H9 (cell line): ENCODE data around the gene TBC1D4. TPM values are rescaled to one million over a fixed set of nuclear protein-coding genes. Genes with fewer than 3 reads are reported as not detected.

Experiments
- DNase-seq: peaks from one replicate; pipeline ENCODE4 v3.0.0-alpha.2; 2017
- H2AFZ ChIP-seq: one replicate; pipeline ENCODE4 v1.6.1; 2013; ENCODE audit warnings: mild to moderate bottlenecking, low read length, control low read depth, moderate library complexity
- H2AK5ac ChIP-seq: 2 replicates; pipeline ENCODE4 v1.6.1; 2013; ENCODE audit warnings: low read length, control low read depth, mixed read lengths; ENCODE audit not compliant: insufficient read length
- H2BK120ac ChIP-seq: one replicate; pipeline ENCODE4 v1.6.1; 2013; ENCODE audit warnings: low read depth, mild to moderate bottlenecking, low read length, control low read depth, inconsistent platforms; ENCODE audit not compliant: poor library complexity, severe bottlenecking
- H2BK12ac ChIP-seq: 2 replicates; pipeline ENCODE4 v1.6.1; 2013; ENCODE audit warnings: low read length, control low read depth, mixed read lengths, low read depth; ENCODE audit not compliant: insufficient read length
- H2BK15ac ChIP-seq: 2 replicates; pipeline ENCODE4 v1.6.1; 2013; ENCODE audit warnings: low read depth, low read length, control low read depth
- H2BK20ac ChIP-seq: one replicate; pipeline ENCODE4 v1.6.1; 2013; ENCODE audit warnings: low read depth, mild to moderate bottlenecking, low read length, control low read depth, inconsistent platforms; ENCODE audit not compliant: poor library complexity, severe bottlenecking
- H2BK5ac ChIP-seq: 2 replicates; pipeline ENCODE4 v1.6.1; 2013; ENCODE audit warnings: low read length, control low read depth, mixed read lengths; ENCODE audit not compliant: insufficient read length
- H3K14ac ChIP-seq: 2 replicates; pipeline ENCODE4 v1.6.1; 2013; ENCODE audit warnings: low read length, control low read depth; ENCODE audit not compliant: insufficient read depth
- H3K18ac ChIP-seq: 2 replicates; pipeline ENCODE4 v1.6.1; 2013; ENCODE audit warnings: low read depth, mild to moderate bottlenecking, mixed read lengths, low read length, control low read depth; ENCODE audit not compliant: insufficient read length
- H3K23ac ChIP-seq: 2 replicates; pipeline ENCODE4 v1.6.1; 2013; ENCODE audit warnings: low read length, control low read depth, mixed read lengths, low read depth; ENCODE audit not compliant: insufficient read length
- H3K23me2 ChIP-seq: 2 replicates; pipeline ENCODE4 v1.6.1; 2013; ENCODE audit warnings: low read depth, mild to moderate bottlenecking, mixed read lengths, low read length, control low read depth; ENCODE audit not compliant: insufficient read length, poor library complexity, severe bottlenecking
- H3K27ac ChIP-seq: 2 replicates; pipeline ENCODE4 v1.5.1; 2013; ENCODE audit warnings: low read length, control low read depth, mixed read lengths, low read depth; ENCODE audit not compliant: insufficient read length
- H3K27me3 ChIP-seq: 2 replicates; pipeline ENCODE4 v1.6.1; 2013; ENCODE audit warnings: low read length, control low read depth, inconsistent platforms; ENCODE audit not compliant: insufficient read depth
- H3K4ac ChIP-seq: 2 replicates; pipeline ENCODE4 v1.6.1; 2013; ENCODE audit warnings: low read depth, mild to moderate bottlenecking, control low read depth, inconsistent platforms, low read length, moderate library complexity
- H3K4me1 ChIP-seq: 2 replicates; pipeline ENCODE4 v1.6.1; 2013; ENCODE audit warnings: low read length, control low read depth, inconsistent platforms; ENCODE audit not compliant: insufficient read depth
- H3K4me2 ChIP-seq: 2 replicates; pipeline ENCODE4 v1.6.1; 2013; ENCODE audit warnings: low read length, control low read depth, mixed read lengths; ENCODE audit not compliant: insufficient read length, insufficient read depth
- H3K56ac ChIP-seq: 2 replicates; pipeline ENCODE4 v1.6.1; 2013; ENCODE audit warnings: low read depth, mild to moderate bottlenecking, mixed read lengths, low read length, control low read depth; ENCODE audit not compliant: insufficient read length
- H3K79me1 ChIP-seq: 2 replicates; pipeline ENCODE4 v1.6.1; 2013; ENCODE audit warnings: low read depth, mild to moderate bottlenecking, moderate library complexity, low read length, control low read depth, inconsistent platforms; ENCODE audit not compliant: insufficient read depth, poor library complexity, severe bottlenecking
- H3K79me2 ChIP-seq: 2 replicates; pipeline ENCODE4 v1.6.1; 2013; ENCODE audit warnings: low read length, control low read depth, inconsistent platforms; ENCODE audit not compliant: insufficient read depth
- H3K9ac ChIP-seq: 2 replicates; pipeline ENCODE4 v1.6.1; 2013; ENCODE audit warnings: low read length, control low read depth, mixed read lengths; ENCODE audit not compliant: insufficient read length; ENCODE audit errors: extremely low read depth
- H3K9me3 ChIP-seq: one replicate; pipeline ENCODE4 v1.6.1; 2013; ENCODE audit warnings: low read depth, low read length, inconsistent platforms; ENCODE audit not compliant: control insufficient read depth
- H3T11ph ChIP-seq: one replicate; pipeline ENCODE4 v1.6.1; 2013; ENCODE audit warnings: mild to moderate bottlenecking, low read length, control low read depth, inconsistent platforms
- H4K20me1 ChIP-seq: one replicate; pipeline ENCODE4 v1.6.1; 2013; ENCODE audit not compliant: control insufficient read depth, insufficient read length, insufficient read depth
- H4K5ac ChIP-seq: 2 replicates; pipeline ENCODE4 v1.6.1; 2013; ENCODE audit warnings: low read depth, mild to moderate bottlenecking, mixed read lengths, low read length, control low read depth; ENCODE audit not compliant: insufficient read length
- H4K8ac ChIP-seq: replicated peaks from 2 replicates; pipeline ENCODE4 v1.6.1; 2013; ENCODE audit warnings: low read length, control low read depth, mixed read lengths, low read depth; ENCODE audit not compliant: insufficient read length
- H4K91ac ChIP-seq: 2 replicates; pipeline ENCODE4 v1.6.1; 2013; ENCODE audit warnings: low read depth, mild to moderate bottlenecking, moderate library complexity, mixed read lengths, low read length, control low read depth; ENCODE audit not compliant: insufficient read length
- H3K27ac Mint-ChIP-seq, 3 experiments: 2 replicates in 2 of 3; 3 replicates in 1 of 3; pipeline ENCODE4 v1.8.0; 2020 to 2021; ENCODE audit warnings: mixed read lengths in 3 of 3, mild to moderate bottlenecking in 1 of 3, moderate library complexity in 1 of 3
- H3K27me3 Mint-ChIP-seq: 2 replicates; pipeline ENCODE4 v1.8.0; 2021; ENCODE audit warnings: low read depth, mild to moderate bottlenecking, moderate library complexity, mixed read lengths
- H3K36me3 Mint-ChIP-seq, 3 experiments: 2 replicates in 2 of 3; 3 replicates in 1 of 3; pipeline ENCODE4 v1.8.0; 2020 to 2021; ENCODE audit warnings: low read depth in 3 of 3, mixed read lengths in 3 of 3; ENCODE audit not compliant: insufficient read depth in 1 of 3
- H3K4me1 Mint-ChIP-seq, 2 experiments: 2 replicates each; pipeline ENCODE4 v1.8.0; 2020; ENCODE audit warnings: mixed read lengths in 2 of 2
- H3K4me3 Mint-ChIP-seq, 2 experiments: 2 replicates in 1 of 2; 3 replicates in 1 of 2; pipeline ENCODE4 v1.8.0; 2020 to 2021; ENCODE audit warnings: mild to moderate bottlenecking in 2 of 2, mixed read lengths in 2 of 2, moderate library complexity in 1 of 2
- H3K9me3 Mint-ChIP-seq, 2 experiments: 2 replicates in 1 of 2; 3 replicates in 1 of 2; pipeline ENCODE4 v1.8.0; 2020; ENCODE audit warnings: mild to moderate bottlenecking in 2 of 2, mixed read lengths in 2 of 2, moderate library complexity in 1 of 2
- WGBS: extraction: QIAGEN DNeasy Blood & Tissue Kit; methylation state at CpG from one replicate; pipeline ENCODE4 v1.1.7; 2013; ENCODE audit warnings: missing lambda C conversion rate, low lambda C conversion rate, mixed read lengths; ENCODE audit not compliant: insufficient read length; ENCODE audit errors: extremely low coverage; 5-methylcytosine and 5-hydroxymethylcytosine counted together
- total RNA-seq: library from RNA; stranded (reverse); gene quantifications from 2 replicates; pipeline ENCODE4 v1.2.1, GENCODE V29; 2021
- TF ChIP-seq, protein P1 (sequence below): fragments of 200-600 bp; sonication (generic); conservative IDR thresholded peaks from 3 replicates; pipeline ENCODE4 v1.8.0; 2021; ENCODE audit warnings: antibody characterized with exemption, mild to moderate bottlenecking

The TBC1D4 gene
- total RNA-seq, 1 experiment from 2014 or later: 10.5 TPM

DNA sequence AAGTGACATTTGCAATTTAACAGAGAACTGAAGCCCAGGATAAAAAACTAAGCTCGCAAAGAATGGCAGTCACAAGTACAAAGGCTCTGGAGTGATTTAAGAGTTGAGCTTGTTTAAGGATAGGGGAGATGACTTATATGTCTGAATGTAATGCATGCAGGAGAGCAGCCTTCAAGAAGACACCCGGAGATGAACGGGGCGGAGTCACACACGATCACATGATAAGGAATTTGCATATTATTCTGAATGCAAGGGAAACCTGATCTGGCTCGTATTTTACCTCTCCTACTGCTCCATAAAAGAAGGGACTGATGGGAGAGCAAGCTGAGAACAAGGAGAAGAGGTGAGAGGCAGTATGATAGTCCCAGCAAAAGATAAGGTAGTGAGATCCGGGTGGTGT lies 12.9 kb downstream of the TBC1D4 start:
- DNase-seq: peak; percentile 52
- peaks cover 8 to 12% of the 10 kb centered on the region in 2 experiments for H3K4me1 Mint-ChIP-seq
- no peaks in the 10 kb centered on the region for H3K27me3 Mint-ChIP-seq

More for the DNA sequence above, 12.9 kb downstream of the TBC1D4 start:
- Histone ChIP-seq H4K8ac (no peak overlapping the region), H3K4ac (no peak overlapping the region), H4K91ac (no peak overlapping the region), H3K4me2 (no peak overlapping the region), H3K79me1 (no peaks in the 10 kb centered on the region), H3K23me2 (no peaks in the 10 kb centered on the region), H3K56ac (no peak overlapping the region), H2BK12ac (no peak overlapping the region), H3K18ac (no peak overlapping the region), H3K27me3 (no peaks in the 10 kb centered on the region), H2BK15ac (no peak overlapping the region), H3K27ac (no peak overlapping the region), H3K4me1 (no peaks in the 10 kb centered on the region), H2BK120ac (no peak overlapping the region), H3K9me3 (peaks cover 14% of the 10 kb centered on the region), H2AK5ac (no peak overlapping the region), H3K14ac (no peak overlapping the region), H3K9ac (no peak overlapping the region), H3T11ph (no peak overlapping the region), H2BK5ac (no peak overlapping the region), H4K5ac (no peak overlapping the region), H4K20me1 (no peaks in the 10 kb centered on the region), H3K79me2 (no peaks in the 10 kb centered on the region), H3K23ac (no peak overlapping the region), H2AFZ (no peak overlapping the region), H2BK20ac (no peak overlapping the region)
- Mint-ChIP-seq H3K36me3 (peaks cover 17 to 21% (median 19%) of the 10 kb centered on the region in 3 experiments), H3K4me3 (no peak overlapping the region), H3K9me3 (peaks cover 13 to 19% of the 10 kb centered on the region in 2 experiments), H3K27ac (peak overlapping the region in 2 of 3 experiments; percentile 9 to 68; a peak in 5 of 7 replicates)
- no CpG with 5 or more reads among the region's 7 CpGs for WGBS
- TF ChIP-seq, protein P1, sequence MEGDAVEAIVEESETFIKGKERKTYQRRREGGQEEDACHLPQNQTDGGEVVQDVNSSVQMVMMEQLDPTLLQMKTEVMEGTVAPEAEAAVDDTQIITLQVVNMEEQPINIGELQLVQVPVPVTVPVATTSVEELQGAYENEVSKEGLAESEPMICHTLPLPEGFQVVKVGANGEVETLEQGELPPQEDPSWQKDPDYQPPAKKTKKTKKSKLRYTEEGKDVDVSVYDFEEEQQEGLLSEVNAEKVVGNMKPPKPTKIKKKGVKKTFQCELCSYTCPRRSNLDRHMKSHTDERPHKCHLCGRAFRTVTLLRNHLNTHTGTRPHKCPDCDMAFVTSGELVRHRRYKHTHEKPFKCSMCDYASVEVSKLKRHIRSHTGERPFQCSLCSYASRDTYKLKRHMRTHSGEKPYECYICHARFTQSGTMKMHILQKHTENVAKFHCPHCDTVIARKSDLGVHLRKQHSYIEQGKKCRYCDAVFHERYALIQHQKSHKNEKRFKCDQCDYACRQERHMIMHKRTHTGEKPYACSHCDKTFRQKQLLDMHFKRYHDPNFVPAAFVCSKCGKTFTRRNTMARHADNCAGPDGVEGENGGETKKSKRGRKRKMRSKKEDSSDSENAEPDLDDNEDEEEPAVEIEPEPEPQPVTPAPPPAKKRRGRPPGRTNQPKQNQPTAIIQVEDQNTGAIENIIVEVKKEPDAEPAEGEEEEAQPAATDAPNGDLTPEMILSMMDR: no peak
